ENCODE data around the gene ZNF783.

- TF ChIP-seq FOXA1 (IDR thresholded peaks at IDR 0.05) (no peak), ELF4 (IDR thresholded peaks at IDR 0.05) (no peak), BHLHE40 (IDR thresholded peaks at IDR 0.05; ENCODE audit: borderline replicate concordance) (no peak)
These were observed 69.0 kb downstream of the ZNF783 start for GRCh38 chr7:149330914-149331567.

All from HEK293T (cell line).